GM19035 (cell line): ENCODE measurements around the gene ELF2.
"Not testable (repeated sequence)": the region's sequence is repeated elsewhere in the genome, so short reads cannot be mapped to it uniquely, and the experiment has no call there.

Experiments
- ATAC-seq: cut with Tn5 transposase; IDR thresholded peaks from one replicate; pipeline ENCODE4 v1.9.1; 2021; ENCODE audit not compliant: unreplicated experiment

ELF2 gene

DNA sequence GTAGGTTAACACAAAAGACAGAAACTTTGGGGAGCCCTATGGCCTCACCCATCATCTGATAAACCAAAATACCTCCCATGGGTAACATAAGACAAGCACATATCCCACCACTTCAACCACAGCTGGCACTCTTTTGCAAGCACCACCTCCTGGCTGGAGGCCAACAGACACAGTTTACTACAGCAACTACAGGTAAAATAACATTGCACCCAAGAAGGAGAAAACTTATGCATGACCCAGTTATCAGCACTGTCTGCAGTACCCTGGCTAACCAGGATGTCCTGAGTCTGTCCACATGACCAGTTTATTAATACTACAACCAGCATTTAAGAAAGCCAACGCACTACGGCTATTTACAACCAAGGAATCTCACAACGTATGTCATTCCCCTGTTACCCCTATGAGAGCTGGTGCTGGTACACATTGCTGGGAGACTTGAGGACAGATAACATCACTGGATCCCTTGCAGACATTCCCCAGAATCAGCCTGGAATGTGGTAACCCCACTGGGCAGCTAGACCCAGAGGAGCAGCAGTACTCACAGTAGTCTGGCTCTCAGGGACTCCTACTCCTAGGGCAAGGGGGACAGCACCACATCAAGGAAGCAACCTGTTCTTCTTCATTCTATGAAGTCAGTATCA, 32.0 kb downstream of the ELF2 start:
- no peak for ATAC-seq

DNA sequence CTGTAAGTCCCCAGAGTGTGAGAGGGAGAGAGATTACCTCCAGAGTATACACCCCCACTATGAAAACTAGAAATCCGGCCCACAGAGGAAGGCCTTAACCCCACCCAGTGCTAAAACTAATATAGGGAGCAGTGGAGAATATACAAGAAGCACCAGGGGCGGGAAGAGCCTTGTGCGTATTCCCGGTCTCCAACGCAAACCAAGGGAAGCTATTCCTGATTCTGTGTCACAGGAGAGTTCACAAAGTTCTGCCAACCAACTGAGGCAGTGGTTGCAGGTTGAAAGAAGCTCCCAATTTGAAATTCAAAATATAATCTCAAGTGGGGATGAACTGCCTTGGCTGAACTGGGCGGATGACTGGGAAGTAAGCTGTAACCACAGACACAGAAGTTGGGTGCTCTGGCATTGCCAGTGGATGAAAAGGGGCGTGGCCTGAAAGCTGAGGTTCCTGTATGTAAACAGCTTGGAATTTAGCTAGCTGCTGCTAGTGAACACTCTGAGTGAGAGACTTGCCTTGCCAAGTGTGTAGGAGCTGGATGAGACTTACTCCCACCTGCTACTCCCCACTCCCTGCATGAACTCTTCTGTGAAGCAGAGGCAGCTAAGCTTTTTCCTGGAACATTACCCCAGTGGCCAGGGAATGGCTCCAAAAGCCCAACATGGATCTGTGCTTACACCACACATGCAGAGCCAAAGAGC, 32.7 kb downstream of the ELF2 start:
- ATAC-seq: no peak

DNA sequence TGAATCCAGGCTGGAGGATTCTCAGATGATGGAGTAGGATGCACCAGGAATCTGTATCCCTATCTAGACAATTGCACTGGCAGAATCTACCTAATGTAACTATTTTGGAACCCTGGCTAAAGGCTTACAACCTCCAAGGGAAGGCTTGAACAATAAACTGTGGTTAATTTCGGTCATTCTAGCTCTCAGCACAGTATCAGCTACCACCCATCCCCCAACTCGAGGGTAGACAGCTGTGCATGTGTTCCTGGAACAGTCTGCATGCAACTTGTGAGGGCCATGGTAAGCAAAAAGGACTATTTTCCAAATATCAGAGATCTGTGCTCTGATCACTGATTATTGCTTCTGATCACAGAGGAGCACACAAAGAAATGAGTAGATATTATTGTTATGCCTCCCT, 34.0 kb downstream of the ELF2 start:
- ATAC-seq: no peak

DNA sequence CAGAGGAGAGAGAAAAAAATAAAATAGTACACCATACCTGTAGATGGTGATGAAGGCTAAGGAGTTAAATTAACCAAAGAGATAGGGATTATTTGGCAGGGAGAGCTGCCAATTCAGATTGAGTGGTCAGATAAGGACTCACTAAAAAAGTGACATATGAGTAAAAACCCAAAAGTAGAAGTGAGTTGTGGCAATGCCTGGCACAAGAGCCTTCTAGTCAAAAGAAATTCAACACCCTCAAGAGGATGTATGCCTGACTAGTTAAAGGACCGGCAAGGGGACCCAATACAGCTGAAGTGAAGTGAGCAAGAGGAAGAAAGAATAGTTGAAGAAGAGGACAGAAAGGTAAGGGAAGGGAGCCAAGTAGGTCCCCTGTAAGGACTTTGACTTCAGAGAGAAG, 34.9 kb downstream of the ELF2 start:
- no peak for ATAC-seq

DNA sequence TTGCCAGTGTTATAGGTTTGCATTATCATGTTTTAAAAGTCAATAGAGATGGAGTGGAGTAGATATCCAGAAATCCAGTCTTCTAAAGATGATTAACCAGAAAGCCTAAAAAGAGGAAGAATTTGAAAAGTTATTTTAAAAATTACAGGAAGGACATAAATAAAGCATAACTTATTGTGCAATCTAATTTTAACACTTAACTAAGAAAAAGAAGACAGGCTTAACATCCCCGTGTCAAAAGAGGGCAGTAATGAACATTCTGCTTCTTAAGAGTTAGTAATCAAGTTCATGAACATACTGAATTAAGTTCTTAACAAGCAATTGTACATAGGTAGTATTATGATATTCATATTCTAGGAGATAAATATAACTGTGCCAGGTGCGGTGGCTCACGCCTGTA, 39.3 kb downstream of the ELF2 start:
- ATAC-seq: no peak

DNA sequence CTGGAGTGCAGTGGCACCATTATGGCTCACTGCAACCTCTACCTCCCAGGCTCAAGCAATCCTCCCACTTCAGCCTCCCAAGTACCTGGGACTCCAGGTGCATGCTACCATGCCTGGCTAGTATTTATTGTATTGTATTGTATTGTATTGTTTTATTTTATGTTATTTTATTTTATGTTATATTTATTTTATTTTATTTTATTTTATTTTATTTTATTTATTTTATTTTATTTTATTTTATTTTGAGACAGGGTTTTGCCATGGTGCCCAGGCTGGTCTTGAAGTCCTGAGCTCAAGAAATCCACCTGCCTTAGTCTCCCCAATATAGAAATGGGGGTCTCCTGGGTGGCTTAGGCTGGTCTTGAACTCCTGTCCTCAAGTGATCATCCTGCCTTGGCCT, 42.6 kb downstream of the ELF2 start:
- ATAC-seq: no peak

DNA sequence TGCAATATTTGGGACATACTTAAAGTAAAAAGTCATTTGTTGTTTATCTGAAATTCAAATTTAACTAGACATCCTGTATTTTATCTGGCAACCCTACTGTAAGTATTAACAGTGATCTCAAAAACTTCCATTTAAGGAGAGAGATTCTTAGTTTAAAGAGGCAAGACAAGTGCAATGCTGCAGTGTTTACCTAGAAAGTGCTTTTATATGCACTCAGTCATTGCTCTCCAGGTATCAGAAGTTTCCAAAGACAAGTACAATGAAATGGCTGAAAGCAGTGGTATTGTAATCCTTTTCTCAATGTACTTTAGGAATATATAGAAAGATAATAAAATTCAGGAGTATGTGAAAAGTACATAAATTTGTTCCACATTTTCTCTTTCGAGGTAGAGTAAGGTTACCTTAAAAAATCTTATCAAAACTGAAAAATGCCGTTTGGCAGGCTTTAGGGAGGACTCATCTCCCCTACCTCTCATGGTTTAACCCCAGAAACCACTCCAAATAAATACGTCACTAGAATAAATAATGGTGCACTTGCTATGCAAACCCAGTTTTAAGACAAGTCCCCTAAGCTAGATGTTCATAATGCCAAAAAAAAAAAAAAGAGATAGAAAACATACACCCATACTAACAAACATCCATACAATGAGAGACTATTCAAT, 45.7 kb downstream of the ELF2 start:
- ATAC-seq: no peak

DNA sequence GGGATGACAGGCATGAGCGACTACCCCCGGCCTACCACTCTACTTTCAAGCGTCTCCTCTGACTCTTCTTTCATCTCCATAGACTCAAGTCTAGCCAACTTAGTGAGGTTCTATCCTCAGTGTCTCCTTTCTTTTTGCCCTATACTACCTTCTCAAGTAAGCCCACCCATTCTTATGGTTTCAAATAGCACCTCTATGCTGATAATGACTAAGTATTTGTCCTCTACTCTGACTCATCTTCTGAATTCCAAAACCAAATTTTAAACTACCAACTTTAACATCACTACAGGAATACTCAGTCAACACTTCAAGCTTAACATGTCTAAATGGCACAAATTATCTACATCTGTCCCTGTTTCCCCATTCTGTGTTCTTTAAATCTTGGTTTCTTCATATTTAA, 47.8 kb downstream of the ELF2 start:
- no peak for ATAC-seq

DNA sequence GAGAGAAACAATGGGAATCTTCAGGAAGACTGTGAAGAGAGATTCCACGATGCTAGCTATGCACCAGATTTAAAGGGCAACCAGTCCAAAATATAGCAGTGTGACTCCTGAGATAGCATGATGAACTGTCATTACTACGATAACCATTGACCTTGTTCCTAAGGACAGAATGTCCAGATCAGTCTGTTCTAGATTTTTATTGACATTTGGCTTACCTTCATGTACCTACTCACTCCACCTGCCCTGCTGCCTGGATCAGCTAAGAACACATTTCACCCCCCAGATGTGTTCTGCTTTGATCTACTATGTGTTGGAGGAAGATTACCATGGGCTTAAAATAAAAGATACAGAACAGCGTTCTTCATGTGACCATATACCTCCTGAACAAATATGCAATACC, 50.1 kb downstream of the ELF2 start:
- ATAC-seq: no peak

DNA sequence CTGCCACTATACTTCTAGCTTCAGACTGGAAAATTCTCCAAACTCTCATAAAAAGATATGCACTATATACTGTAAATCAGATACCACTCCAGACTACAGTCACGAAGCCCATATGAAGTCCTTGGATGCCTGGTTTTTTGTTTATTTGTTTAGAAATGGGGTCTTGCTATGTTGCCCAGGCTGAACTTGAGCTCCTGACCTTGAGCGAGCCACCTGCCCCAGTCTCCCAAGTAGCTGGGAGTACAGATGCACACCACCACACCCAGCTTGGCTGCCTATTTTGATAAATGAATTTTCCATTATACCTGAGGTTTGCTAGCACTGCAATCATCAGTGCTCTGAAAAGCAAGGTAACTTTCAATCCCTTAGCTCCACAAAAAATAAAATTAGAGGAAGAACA, 53.1 kb downstream of the ELF2 start:
- no peak for ATAC-seq

DNA sequence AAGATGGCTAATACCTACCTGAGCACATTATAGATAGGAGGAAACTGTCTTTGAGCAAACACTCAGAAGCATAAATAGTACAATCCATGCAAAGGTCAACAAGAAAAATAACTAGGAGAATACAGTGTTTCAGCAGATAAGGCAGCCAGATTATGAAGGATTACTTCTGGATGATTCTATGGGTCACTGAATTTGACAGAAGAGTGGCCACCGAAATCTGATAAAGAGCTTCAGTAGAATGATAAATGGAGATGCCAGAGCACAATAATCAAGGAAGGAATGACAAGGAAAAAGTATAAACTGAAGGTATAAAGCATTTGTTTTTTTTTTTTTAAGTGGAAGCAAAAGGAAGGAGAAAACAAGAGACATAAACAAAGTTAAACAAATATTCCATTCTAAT, 58.7 kb downstream of the ELF2 start:
- ATAC-seq: no peak

DNA sequence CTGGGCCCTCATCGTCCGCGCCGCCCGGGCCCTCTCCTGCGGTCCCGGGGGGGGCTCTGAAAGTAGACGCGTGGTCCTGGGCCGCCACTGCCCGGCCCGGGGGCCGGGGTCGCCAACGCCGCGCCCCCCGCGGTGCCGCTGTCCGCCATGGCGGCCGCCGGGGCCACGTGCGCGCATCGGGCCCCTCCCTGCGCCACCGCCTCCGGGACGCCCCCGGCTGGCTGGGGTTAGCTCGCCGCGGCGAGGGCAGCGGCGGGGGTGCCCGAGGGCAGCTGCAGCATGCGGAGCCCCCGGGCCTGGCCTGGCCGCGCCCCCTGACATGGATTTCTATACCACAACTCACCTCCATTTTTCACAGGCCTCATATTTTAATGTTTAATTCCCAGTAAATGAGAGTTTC, 61.8 kb downstream of the ELF2 start:
- no peak for ATAC-seq

DNA sequence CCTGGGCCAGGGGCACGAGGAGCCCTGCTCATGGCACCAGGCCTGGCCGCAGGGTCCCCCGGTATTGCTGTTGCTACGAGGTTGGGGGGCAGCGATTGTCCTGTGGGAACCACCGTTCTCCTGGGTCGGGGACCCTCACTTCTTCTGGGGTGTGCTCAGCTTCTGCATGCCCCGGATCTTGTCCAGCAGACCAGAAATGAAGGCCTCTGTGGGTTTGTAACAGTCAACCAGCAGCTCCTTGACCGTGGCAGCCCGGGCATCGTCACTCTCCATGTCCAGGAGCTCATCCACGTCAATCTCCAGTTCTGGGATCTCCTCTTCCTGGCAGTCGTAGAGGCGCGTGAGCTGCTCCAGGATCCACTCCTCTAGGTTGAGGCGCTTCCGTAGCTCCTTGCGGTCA, 62.2 kb downstream of the ELF2 start:
- not testable (repeated sequence) for ATAC-seq

DNA sequence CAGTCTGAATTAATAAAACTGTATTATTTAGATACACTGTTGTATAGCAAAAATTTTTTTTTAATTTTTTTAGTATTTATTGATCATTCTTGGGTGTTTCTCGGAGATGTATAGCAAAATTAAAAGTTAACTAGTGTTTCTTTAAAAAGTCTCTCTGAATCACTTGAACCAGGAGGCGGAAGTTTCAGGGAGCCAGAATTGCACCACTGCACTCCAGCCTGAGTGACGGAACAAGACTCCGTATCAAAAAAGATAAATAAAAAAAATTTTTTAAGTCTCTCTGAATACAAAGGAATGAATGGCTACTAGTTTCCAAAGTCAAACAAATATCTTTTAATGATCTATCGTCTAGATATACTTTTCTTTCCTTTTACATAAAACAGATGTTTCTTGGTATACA, 64.4 kb downstream of the ELF2 start:
- no peak for ATAC-seq

DNA sequence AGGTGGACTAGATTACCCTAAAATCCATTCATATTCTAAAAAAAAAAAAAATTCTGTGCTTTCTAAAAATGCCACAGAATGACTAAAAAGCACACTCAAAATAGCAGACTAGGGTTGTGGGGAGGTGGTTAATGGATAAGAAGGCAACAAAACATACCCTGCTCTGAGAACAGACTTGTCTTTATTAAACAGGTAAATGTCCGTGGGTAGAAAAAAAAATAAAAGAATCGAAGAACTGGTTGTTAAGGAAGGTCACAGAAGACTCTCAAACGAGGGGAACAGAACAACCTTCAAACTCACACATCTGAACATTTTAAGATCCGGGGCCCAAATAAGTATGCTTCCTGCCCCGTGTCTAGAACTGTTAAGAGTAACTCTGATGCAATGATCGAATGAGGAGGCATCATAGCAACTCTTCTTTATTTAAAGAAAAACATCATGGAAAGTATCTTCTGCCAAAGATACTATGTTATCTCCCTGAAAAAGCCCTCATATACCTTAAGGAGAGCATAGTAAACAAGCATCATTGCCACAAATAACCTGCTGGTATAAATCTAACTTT, 68.4 kb downstream of the ELF2 start:
- no peak for ATAC-seq

DNA sequence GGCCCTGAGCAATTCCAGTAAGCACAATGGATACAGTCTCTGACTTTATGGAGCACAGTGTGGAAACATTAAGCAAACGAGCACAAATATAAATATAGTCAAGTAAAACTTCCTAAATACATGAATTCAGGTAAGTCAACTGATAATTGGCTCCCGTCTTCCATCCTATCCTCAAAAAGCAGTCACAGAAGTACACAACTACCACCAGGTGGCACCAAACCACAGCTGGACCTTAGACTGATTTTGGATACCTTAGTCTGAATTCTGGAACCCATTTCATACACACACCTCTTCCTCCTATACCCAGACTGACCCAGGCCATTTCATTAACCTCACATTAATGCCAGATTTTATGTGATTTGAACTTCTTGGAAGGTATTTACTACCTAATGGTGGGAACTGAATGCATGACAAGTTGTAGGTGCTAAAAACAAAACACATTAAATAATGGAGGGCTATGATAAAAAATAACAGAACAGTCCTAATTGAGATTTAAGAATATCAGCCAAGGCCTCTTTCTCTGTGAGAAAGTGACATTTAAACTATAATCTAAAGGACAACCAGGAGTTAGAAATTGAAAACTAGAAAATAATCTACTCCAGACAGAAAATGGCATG, 77.5 kb downstream of the ELF2 start:
- ATAC-seq: peak; percentile 68

DNA sequence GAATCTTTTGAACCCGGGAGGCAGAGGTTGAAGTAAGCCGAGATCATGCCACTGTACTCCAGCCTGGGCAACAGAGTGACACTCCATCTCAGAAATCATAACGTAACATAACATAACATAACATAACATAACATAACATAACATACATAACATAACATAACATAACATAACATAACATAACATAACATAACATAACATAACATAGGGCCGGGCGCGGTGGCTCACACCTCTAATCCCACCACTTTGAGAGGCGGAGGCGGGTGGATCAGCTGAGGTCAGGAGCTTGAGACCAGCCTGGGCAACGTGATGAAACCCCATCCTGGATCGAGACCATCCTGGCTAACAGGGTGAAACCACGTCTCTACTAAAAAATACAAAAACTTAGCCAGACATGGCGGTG, 84.7 kb downstream of the ELF2 start:
- ATAC-seq: no peak

DNA sequence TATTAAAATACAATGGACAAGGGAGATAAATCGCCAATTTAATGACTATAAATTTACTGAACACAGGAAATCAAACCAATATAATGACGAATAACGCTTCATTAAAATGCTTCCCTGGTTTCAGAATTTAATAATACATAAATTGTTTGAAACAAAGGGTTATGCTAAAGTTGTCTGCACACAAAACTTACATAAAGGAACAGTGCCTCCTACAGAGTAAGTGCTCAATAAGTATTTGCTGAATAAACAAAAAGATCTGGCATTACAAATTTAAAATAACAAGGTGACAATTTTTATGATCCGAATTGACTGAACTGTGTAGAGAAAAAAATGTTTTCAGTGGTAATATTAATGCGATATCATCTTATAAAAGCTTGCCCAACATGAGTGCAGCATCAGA, 91.9 kb downstream of the ELF2 start:
- ATAC-seq: no peak

DNA sequence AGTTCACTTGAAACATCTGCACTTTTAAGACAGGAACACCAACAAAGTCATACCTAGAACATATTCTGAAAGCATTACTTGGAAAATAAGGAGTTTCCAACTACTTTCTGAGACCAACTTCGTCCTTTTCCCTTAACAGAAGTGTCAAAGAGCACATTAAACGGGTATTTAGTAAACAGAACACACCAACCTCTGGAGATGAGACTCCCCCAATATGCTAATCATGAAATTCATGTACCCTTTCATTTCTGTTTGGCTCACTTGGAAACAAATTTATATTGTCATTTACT, 92.3 kb downstream of the ELF2 start:
- no peak for ATAC-seq

DNA sequence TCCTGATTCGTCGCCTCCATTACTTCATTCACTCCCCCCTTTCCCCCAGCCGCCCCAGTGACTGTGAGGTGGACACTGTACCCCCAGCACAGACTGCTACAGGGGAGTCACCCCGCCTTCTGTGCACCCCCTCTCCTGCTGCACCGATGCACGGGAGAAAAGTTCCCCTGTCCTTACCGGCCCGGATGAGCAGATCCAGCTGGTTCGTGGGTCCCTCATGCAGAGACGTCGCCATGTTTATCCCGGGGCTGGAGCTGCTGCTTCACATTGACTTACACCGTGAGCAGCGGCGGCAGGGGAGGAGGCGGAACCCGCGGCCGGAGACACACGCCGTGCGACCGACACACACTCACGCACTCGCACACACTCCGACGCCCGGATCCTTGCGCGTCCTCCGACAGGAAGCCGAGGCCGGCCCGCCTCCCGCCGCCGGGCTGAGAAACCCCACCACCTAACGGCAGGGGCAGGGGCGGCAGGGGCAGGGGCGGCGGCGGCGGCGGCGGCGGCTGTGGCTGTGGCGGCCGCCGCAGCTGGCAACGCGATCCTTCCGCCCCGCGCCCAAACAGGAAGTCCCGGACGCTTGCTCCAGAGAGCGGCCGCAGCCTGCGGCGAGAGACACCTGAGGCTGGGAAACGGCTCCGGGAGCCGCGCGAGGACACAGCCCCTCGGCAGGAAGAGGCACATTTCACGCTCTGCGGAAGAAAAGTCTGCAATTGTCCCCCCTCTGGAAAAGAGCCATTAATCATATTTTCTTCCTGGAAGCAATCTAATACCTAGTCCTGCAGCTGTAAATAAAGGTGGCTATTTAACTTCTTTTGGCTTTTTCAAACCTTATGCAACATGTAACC, 92.8 kb downstream of the ELF2 start:
- peak; percentile 61 for ATAC-seq

DNA sequence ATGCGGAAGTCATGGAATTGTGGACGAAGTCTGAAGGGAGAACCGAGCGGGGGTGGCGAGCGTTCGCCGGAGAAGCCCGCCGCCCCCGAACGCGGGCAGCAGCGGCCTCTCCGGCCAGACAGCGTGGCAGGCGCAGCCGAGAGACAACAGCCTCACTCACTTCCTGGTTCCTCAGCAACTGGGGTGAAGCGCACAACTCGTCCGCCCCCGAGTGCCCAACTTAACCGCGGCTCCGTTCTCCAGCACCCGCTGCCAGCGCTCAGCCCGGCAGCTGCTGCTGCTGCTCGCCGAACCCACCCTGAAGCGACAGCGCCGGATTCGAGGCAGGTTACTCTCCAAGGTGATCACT, 93.4 kb downstream of the ELF2 start:
- ATAC-seq: peak; percentile 43
